IPS DF 4.7 (cell line): ENCODE results near the gene CFTR.

ENCODE experiments used
- DNase-seq: peaks from one replicate; pipeline ENCODE4 v3.0.0-alpha.2; 2013; ENCODE audit warnings: low spot score; ENCODE audit errors: extremely low read depth

CFTR gene

GRCh38 chr7:117587931-117588330 is 108.1 kb downstream of the CFTR start:
- DNase-seq = no peak

GRCh38 chr7:117588352-117588794 is 108.5 kb downstream of the CFTR start:
- DNase-seq = no peak

GRCh38 chr7:117590191-117590590 is 110.4 kb downstream of the CFTR start:
- DNase-seq = no peak

- DNase-seq = no peak
Measured at GRCh38 chr7:117592011-117592635, 112.3 kb downstream of the CFTR start.

- DNase-seq = no peak
Measured at GRCh38 chr7:117596134-117596533, 116.3 kb downstream of the CFTR start.

GRCh38 chr7:117597755-117598154 is 117.9 kb downstream of the CFTR start:
- no peak for DNase-seq

GRCh38 chr7:117600911-117601310 is 121.1 kb downstream of the CFTR start:
- no peak for DNase-seq

DNA sequence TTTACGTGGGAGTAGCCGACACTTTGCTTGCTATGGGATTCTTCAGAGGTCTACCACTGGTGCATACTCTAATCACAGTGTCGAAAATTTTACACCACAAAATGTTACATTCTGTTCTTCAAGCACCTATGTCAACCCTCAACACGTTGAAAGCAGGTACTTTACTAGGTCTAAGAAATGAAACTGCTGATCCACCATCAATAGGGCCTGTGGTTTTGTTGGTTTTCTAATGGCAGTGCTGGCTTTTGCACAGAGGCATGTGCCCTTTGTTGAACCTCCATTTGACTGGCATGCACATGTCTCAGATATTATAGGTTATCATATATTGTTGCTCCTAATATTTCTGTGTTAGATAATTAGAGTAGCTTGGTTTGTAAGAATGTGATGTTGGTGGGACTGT is 123.8 kb downstream of the CFTR start:
- no peak for DNase-seq

- no peak for DNase-seq
Measured at GRCh38 chr7:117605712-117606111, 125.9 kb downstream of the CFTR start.

DNA sequence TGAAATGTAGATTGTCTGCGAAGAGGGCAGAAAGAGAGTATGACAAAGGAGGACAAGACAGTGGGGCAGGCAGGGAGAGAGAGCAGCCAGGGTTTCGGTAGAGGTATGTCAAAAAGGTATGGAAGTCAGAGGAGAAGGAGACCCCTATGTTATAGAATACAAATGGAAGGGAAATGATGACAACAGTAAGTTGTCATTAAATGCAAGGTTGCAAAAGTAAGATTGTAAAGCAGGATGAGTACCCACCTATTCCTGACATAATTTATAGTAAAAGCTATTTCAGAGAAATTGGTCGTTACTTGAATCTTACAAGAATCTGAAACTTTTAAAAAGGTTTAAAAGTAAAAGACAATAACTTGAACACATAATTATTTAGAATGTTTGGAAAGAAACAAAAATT is 126.3 kb downstream of the CFTR start:
- no peak for DNase-seq

GRCh38 chr7:117610396-117610795 is 130.6 kb downstream of the CFTR start:
- no peak for DNase-seq

DNA sequence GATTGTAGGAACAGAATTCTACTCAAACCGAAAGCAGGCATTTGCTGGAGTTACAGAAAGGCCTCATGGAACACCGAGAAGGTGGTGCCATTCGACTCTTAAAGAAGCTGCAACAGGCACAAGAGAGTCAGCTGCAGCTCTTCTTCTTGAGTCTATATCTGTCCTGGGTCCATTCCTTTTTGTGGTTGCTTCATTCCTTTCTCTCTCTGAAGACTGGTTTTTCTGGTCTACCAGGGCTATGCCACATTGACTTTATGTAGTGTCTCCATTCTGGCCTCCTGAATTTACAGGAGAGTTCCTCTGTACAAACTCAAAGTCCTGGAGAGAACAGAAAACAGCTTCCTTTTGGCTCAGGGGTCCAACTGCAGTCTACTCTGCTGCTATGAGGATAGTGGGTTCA is 132.8 kb downstream of the CFTR start:
- DNase-seq = no peak

GRCh38 chr7:117616694-117617093 is 136.9 kb downstream of the CFTR start:
- no peak for DNase-seq

GRCh38 chr7:117619681-117620080 is 139.9 kb downstream of the CFTR start:
- no peak for DNase-seq

DNA sequence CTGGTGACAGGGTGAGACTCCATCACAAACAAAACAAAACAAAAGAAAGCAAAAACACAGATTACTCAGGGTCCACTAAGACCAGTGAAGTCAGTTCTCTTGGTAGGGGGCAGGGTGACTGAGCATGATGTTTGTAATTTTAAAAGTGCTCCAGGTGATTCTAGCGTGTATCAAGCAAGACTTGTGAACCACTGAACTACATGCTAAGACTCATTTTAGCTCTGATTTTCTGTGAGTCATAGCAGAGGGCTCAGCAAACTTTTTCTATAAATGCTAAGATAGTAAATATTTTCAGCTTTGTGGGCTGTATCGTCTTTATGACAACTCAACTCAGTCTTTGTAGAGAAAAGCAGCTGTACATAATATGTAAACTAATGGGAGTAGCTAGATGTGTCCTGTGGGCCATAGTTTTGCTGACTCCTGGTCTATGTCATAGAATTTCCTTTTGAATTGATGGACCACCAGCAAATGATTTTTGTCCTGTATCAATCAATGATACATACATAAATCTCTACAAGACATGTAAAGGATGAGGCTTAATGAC is 141.3 kb downstream of the CFTR start:
- DNase-seq = no peak

DNA sequence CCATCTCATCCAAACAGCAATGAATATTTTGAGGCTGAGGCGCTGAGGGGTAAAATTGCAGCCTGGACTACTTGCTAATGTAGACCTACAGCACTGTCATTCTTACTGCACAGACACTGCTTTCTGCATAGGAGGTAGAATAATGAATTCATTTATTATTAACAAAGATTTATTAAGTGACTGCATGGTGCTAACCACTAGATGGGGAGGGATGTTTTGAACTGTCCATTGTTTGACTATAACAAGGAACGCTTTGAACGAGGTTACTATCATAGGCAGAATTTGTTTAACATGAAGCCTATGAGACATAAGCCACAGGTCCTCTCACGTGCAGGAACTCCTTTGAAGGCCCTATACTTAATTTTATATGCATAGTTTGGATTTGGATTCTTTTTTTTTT is 143.8 kb downstream of the CFTR start:
- DNase-seq = no peak

GRCh38 chr7:117630501-117630900 is 150.7 kb downstream of the CFTR start:
- DNase-seq = no peak

- no peak for DNase-seq
Measured at GRCh38 chr7:117630907-117631564, 151.2 kb downstream of the CFTR start.

GRCh38 chr7:117631652-117632051 is 151.8 kb downstream of the CFTR start:
- no peak for DNase-seq

GRCh38 chr7:117637937-117638336 is 158.1 kb downstream of the CFTR start:
- no peak for DNase-seq

- no peak for DNase-seq
Measured at GRCh38 chr7:117639966-117640365, 160.1 kb downstream of the CFTR start.

DNA sequence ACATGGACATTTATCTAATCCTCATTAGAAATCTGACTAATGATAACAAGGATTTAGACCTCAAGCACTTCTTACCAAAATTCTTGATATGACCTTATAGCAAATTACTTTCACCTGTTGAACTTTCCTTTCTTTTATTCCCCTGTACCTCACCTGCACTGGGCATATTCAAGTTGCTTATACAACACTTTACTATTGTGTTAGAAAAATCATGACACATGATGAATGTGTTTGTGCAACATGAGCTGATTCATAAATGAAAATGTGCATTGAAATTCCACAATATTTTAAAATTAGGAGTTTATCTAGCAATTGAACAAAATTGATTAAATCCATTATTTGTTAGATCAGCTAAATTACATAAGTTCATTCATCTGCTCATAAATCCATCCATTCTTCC is 160.6 kb downstream of the CFTR start:
- DNase-seq = no peak
